H1 (cell line): ENCODE data around the gene ADCY7. TPM values are rescaled to one million over a fixed set of nuclear protein-coding genes. Genes with fewer than 3 reads are reported as not detected.

Experiments
- CTCF ChIA-PET: fragments of 300-600 bp; sonication (Branson Sonifier 250); formaldehyde crosslinking; loops from one replicate; lab custom pipeline; 2021; ENCODE audit not compliant: partially characterized antibody; lab: Charles Lee
- POLR2A ChIA-PET: fragments of 300-600 bp; sonication (Branson Sonifier 250); formaldehyde crosslinking; loops from one replicate; lab custom pipeline; 2021; ENCODE audit warnings: inconsistent platforms; ENCODE audit not compliant: partially characterized antibody; lab: Charles Lee
- DNase-seq, 2 experiments: peaks; one replicate each; pipeline versions ENCODE4 v3.0.0 to v3.0.0-alpha.2; 2010 to 2022; ENCODE audit warnings: low spot score in 2 of 2, low read depth in 1 of 2, mixed read lengths in 1 of 2
- FAIRE-seq: peaks from 2 replicates; lab custom pipeline; 2011; peaks lifted over from hg19 to GRCh38; lab: Jason Lieb, UNC
- H2AFZ ChIP-seq: 2 replicates; pipeline ENCODE4 v1.8.1; 2012; ENCODE audit warnings: low read length, inconsistent platforms
- H2AK5ac ChIP-seq: 2 replicates; pipeline ENCODE4 v1.6.1; 2013; ENCODE audit warnings: low read depth, low read length
- H2BK120ac ChIP-seq: replicated peaks from 2 replicates; pipeline ENCODE3; 2013; ENCODE audit warnings: low read depth, low read length, inconsistent platforms
- H2BK12ac ChIP-seq: 2 replicates; pipeline ENCODE4 v1.6.1; 2013; ENCODE audit warnings: low read depth, low read length
- H2BK15ac ChIP-seq: 2 replicates; pipeline ENCODE4 v1.6.1; 2013; ENCODE audit warnings: low read length
- H2BK20ac ChIP-seq: 2 replicates; pipeline ENCODE4 v1.6.1; 2013; ENCODE audit warnings: low read length
- H2BK5ac ChIP-seq: 2 replicates; pipeline ENCODE4 v1.6.1; 2013; ENCODE audit warnings: low read depth, low read length
- H3K14ac ChIP-seq: 2 replicates; pipeline ENCODE4 v1.6.1; 2013; ENCODE audit warnings: inconsistent platforms; ENCODE audit not compliant: insufficient read length
- H3K18ac ChIP-seq: 2 replicates; pipeline ENCODE4 v1.6.1; 2013; ENCODE audit warnings: low read length; ENCODE audit errors: extremely low read depth
- H3K23ac ChIP-seq: 2 replicates; pipeline ENCODE4 v1.6.1; 2013; ENCODE audit warnings: inconsistent platforms; ENCODE audit not compliant: insufficient read length
- H3K23me2 ChIP-seq: 2 replicates; pipeline ENCODE4 v1.6.1; 2013; ENCODE audit warnings: low read depth, low read length
- H3K27ac ChIP-seq: 2 replicates; pipeline ENCODE4 v1.6.1; 2011; ENCODE audit warnings: low read depth, low read length, inconsistent platforms
- H3K27me3 ChIP-seq, 4 experiments: replicated peaks in 1 of 4; 1 replicate in 1 of 4; 2 replicates in 3 of 4; pipeline versions ENCODE4 v1.6.1 to v1.8.1; 2011 to 2013; ENCODE audit warnings: low read length in 3 of 4, mild to moderate bottlenecking in 3 of 4, inconsistent platforms in 2 of 4, mixed read lengths in 2 of 4, moderate library complexity in 1 of 4; ENCODE audit not compliant: control insufficient read depth in 3 of 4, insufficient read depth in 3 of 4; ENCODE audit errors: extremely low read depth in 1 of 4
- H3K36me3 ChIP-seq, 4 experiments: 2 replicates each; pipeline versions ENCODE4 v1.6.1 to v1.8.1; 2011 to 2013; ENCODE audit warnings: mild to moderate bottlenecking in 4 of 4, low read length in 3 of 4, moderate library complexity in 2 of 4, control low read depth in 1 of 4, inconsistent platforms in 1 of 4; ENCODE audit not compliant: insufficient read depth in 4 of 4, control insufficient read depth in 2 of 4
- H3K4ac ChIP-seq: replicated peaks from 2 replicates; pipeline ENCODE3; 2013; ENCODE audit warnings: low read length, low read depth, mixed read lengths, inconsistent platforms; ENCODE audit not compliant: insufficient read length
- H3K4me1 ChIP-seq, 4 experiments: replicated peaks in 1 of 4; 1 replicate in 1 of 4; 2 replicates in 3 of 4; pipeline versions ENCODE4 v1.6.1 to v1.8.1; 2011 to 2013; ENCODE audit warnings: low read length in 3 of 4, inconsistent platforms in 2 of 4, mixed read lengths in 1 of 4; ENCODE audit not compliant: insufficient read depth in 4 of 4, control insufficient read depth in 3 of 4
- H3K4me2 ChIP-seq, 2 experiments: 2 replicates each; pipeline versions ENCODE4 v1.6.1 to v1.8.1; 2011 to 2013; ENCODE audit warnings: low read depth in 2 of 2, low read length in 2 of 2, control low read depth in 1 of 2, inconsistent platforms in 1 of 2, mild to moderate bottlenecking in 1 of 2; ENCODE audit not compliant: insufficient read depth in 1 of 2
- H3K4me3 ChIP-seq, 4 experiments: fragments of 200-600, 300-600 bp in 1 of 4; sonication (generic), shearing (Covaris generic), sonication (Bioruptor Twin) in 1 of 4; 2 replicates each; pipeline versions ENCODE4 v1.5.1 to v1.8.1; 2011 to 2016; ENCODE audit warnings: low read length in 4 of 4, low read depth in 3 of 4, control low read depth in 2 of 4, inconsistent platforms in 2 of 4, mild to moderate bottlenecking in 2 of 4, mixed read lengths in 1 of 4, moderate library complexity in 1 of 4; ENCODE audit not compliant: insufficient read depth in 2 of 4; ENCODE audit errors: extremely low read depth in 1 of 4
- H3K56ac ChIP-seq: replicated peaks from 2 replicates; pipeline ENCODE3; 2013; ENCODE audit warnings: low read depth, mild to moderate bottlenecking, mixed read lengths, low read length, inconsistent platforms; ENCODE audit not compliant: insufficient read length
- H3K79me1 ChIP-seq: 2 replicates; pipeline ENCODE4 v1.6.1; 2013; ENCODE audit warnings: low read depth, low read length, control low read depth
- H3K79me2 ChIP-seq, 2 experiments: 2 replicates each; pipeline versions ENCODE4 v1.6.1 to v1.8.1; 2012 to 2013; ENCODE audit warnings: low read length in 2 of 2, mild to moderate bottlenecking in 2 of 2, inconsistent platforms in 1 of 2; ENCODE audit not compliant: insufficient read depth in 2 of 2, control insufficient read depth in 1 of 2
- H3K9ac ChIP-seq, 4 experiments: replicated peaks in 1 of 4; 1 replicate in 1 of 4; 2 replicates in 3 of 4; pipeline versions ENCODE4 v1.6.1 to v1.8.1; 2011 to 2013; ENCODE audit warnings: low read depth in 3 of 4, low read length in 3 of 4, control low read depth in 2 of 4, mild to moderate bottlenecking in 2 of 4, moderate library complexity in 2 of 4, inconsistent platforms in 1 of 4; ENCODE audit errors: extremely low read depth in 1 of 4
- H3K9me3 ChIP-seq, 2 experiments: 2 replicates each; pipeline versions ENCODE4 v1.6.1 to v1.8.1; 2012 to 2013; ENCODE audit warnings: mild to moderate bottlenecking in 2 of 2, moderate library complexity in 2 of 2, control low read depth in 1 of 2, inconsistent platforms in 1 of 2, low read depth in 1 of 2, low read length in 1 of 2, mixed read lengths in 1 of 2; ENCODE audit not compliant: insufficient read depth in 2 of 2
- H4K20me1 ChIP-seq, 2 experiments: replicated peaks in 1 of 2; 2 replicates each; pipeline versions ENCODE3 to v1.8.1; 2011 to 2013; ENCODE audit warnings: inconsistent platforms in 2 of 2, low read length in 2 of 2, mild to moderate bottlenecking in 1 of 2; ENCODE audit not compliant: insufficient read depth in 2 of 2, control insufficient read depth in 1 of 2
- H4K5ac ChIP-seq: 2 replicates; pipeline ENCODE4 v1.6.1; 2013; ENCODE audit warnings: low read length, low read depth, mixed read lengths, inconsistent platforms; ENCODE audit not compliant: insufficient read length
- H4K8ac ChIP-seq: 2 replicates; pipeline ENCODE4 v1.8.0; 2013; ENCODE audit warnings: mild to moderate bottlenecking, moderate library complexity, low read length, inconsistent platforms; ENCODE audit not compliant: insufficient read depth; ENCODE audit errors: extremely low read depth
- H4K91ac ChIP-seq: replicated peaks from 2 replicates; pipeline ENCODE3; 2013; ENCODE audit warnings: low read length, mixed read lengths, inconsistent platforms; ENCODE audit not compliant: insufficient read length
- BACH1 ChIP-seq: IDR thresholded peaks from 2 replicates; pipeline ENCODE4 v1.6.1; 2012; ENCODE audit warnings: low read length, improper control_type of control experiment
- CBX5 ChIP-seq: fragments of 300-800, 300-1000 bp; sonication (generic); IDR thresholded peaks from 2 replicates; pipeline ENCODE4 v1.7.1; 2016; ENCODE audit warnings: antibody characterized with exemption, low read length, low read depth
- CEBPB ChIP-seq: IDR thresholded peaks from 2 replicates; pipeline ENCODE4 v1.6.1; 2012; ENCODE audit warnings: low read depth, low read length
- EZH2 ChIP-seq: fragments of 200-600 bp; sonication (generic); IDR thresholded peaks from 2 replicates; pipeline ENCODE4 v1.7.1; 2012; ENCODE audit warnings: low read depth, mild to moderate bottlenecking, moderate library complexity, low read length, inconsistent platforms; ENCODE audit not compliant: severe bottlenecking
- SAP30 ChIP-seq: fragments of 300-600 bp; sonication (generic); IDR thresholded peaks from 2 replicates; pipeline ENCODE4 v1.7.1; 2012; ENCODE audit warnings: low read length, moderate library complexity, mild to moderate bottlenecking, inconsistent platforms; ENCODE audit not compliant: insufficient read depth, insufficient replicate concordance
- WGBS, 2 experiments: shearing (Covaris generic) in 1 of 2; methylation state at CpG; one replicate each; pipeline versions ENCODE4 v1.1.6 to v1.1.7; 2013 to 2015; ENCODE audit warnings: low lambda C conversion rate in 2 of 2, mixed read lengths in 2 of 2, inconsistent platforms in 1 of 2, low coverage in 1 of 2, missing lambda C conversion rate in 1 of 2; ENCODE audit not compliant: insufficient replicate concordance in 2 of 2, insufficient coverage in 1 of 2, insufficient read length in 1 of 2; ENCODE audit errors: extremely low coverage in 1 of 2, missing lambda C conversion rate in 1 of 2; 5-methylcytosine and 5-hydroxymethylcytosine counted together
- polyA plus RNA-seq, 7 experiments: library from polyadenylated mRNA; depleted of rRNA in 3 of 7; stranded (reverse) in 5 of 7; unstranded in 2 of 7; fragments of >200 nt in 5 of 7; fragments of 200-250 nt in 2 of 7; gene quantifications; 1 replicate in 5 of 7; 2 replicates in 1 of 7; 4 replicates in 1 of 7; pipeline versions ENCODE4 v1.2.1 to v1.2.3, GENCODE V29; 2011 to 2013; ENCODE audit warnings: missing spikeins in 2 of 7, mixed read lengths in 2 of 7
- total RNA-seq: library from RNA; stranded (reverse); fragmentation: NEBNext Ultra II Directional; extraction: Animal tissue kit (Norgen Biotek cat#: 25700); gene quantifications from 2 replicates; pipeline ENCODE4 v1.2.1, GENCODE V29; 2021

The ADCY7 gene
- total and polyA plus RNA-seq, 2 of the 8 experiments (the other 6 are each of a cell fraction or from before 2014, with no cell fraction given) = 2.4 to 5.1 TPM

DNA sequence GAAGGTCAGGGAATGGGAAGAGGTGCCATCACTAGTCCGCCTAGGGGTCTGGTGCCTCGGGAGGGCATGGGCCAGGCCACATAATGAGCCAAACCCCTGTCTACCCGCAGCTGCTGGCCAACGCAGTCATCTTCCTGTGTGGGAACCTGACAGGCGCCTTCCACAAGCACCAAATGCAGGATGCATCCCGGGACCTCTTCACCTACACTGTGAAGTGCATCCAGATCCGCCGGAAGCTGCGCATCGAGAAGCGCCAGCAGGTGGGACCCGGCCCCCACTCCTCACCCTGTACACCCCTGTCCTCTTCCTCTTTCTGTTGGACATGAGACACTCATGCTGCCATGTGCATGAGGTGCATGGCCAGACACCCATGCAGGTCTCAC, 26.2 kb downstream of the ADCY7 start:
- Histone ChIP-seq H3K14ac (no peak overlapping the region), H4K91ac (no peak overlapping the region), H3K36me3 (no peaks in the 10 kb centered on the region), H3K9ac (no peak overlapping the region), H2BK12ac (no peak overlapping the region), H2AK5ac (no peak overlapping the region), H3K23ac (no peak overlapping the region), H2BK20ac (no peak overlapping the region), H2BK120ac (no peak overlapping the region), H3K79me1 (no peaks in the 10 kb centered on the region; the same call in 1 of the 2 replicates), H3K4me1 (peaks cover 0 to under 1% (median 0%) of the 10 kb centered on the region in 4 experiments; a peak in 1 of 7 replicates), H3K4me3 (no peak overlapping the region), H2AFZ (no peak overlapping the region), H4K20me1 (peaks cover 0 to 2% of the 10 kb centered on the region in 2 experiments), H3K79me2 (no peaks in the 10 kb centered on the region), H4K5ac (no peak overlapping the region), H3K4me2 (no peak overlapping the region), H3K27me3 (no peaks in the 10 kb centered on the region), H3K9me3 (no peaks in the 10 kb centered on the region), H3K23me2 (no peaks in the 10 kb centered on the region), H4K8ac (no peak overlapping the region; the same call in 1 of the 2 replicates), H3K27ac (no peak overlapping the region), H3K4ac (no peak overlapping the region), H3K18ac (no peak overlapping the region), H2BK5ac (no peak overlapping the region), H3K56ac (no peak overlapping the region), H2BK15ac (no peak overlapping the region)
- POLR2A ChIA-PET = no interaction called here
- WGBS, 2 experiments = 100% methylated on average over 6 of the region's 12 CpGs; no CpG with 5 or more reads in 1 of the 2 experiments
- CTCF ChIA-PET = interaction anchor here (0.6 to 2.6 kb wide), 3 partner anchors 38 to 82 kb away, joined by 3 to 8 read pairs (median 3); no protein-coding TSS in a partner anchor
- DNase-seq (no peak), FAIRE-seq (no peak)
- TF ChIP-seq EZH2 (no peak), CEBPB (no peak), SAP30 (no peak), CBX5 (no peak), BACH1 (no peak)
